Urinary bladder (tissue), 4 donors: ENCODE data around the gene MESP2. TPM values are rescaled to one million over a fixed set of nuclear protein-coding genes. Genes with fewer than 3 reads are reported as not detected.

ENCODE experiments used
- DNase-seq: peaks from one replicate; pipeline ENCODE4 v3.0.0-alpha.2; 2015; ENCODE audit errors: extremely low spot score
- H3K27ac ChIP-seq: one replicate; pipeline ENCODE4 v1.5.1; 2013; ENCODE audit warnings: low read depth, mild to moderate bottlenecking, moderate library complexity
- H3K36me3 ChIP-seq: one replicate; pipeline ENCODE4 v1.6.1; 2013; ENCODE audit warnings: mild to moderate bottlenecking, moderate library complexity; ENCODE audit not compliant: insufficient read depth
- H3K4me1 ChIP-seq: one replicate; pipeline ENCODE4 v1.6.1; 2013; ENCODE audit warnings: mild to moderate bottlenecking, moderate library complexity; ENCODE audit not compliant: insufficient read depth
- H3K4me3 ChIP-seq: one replicate; pipeline ENCODE4 v1.5.1; 2013; ENCODE audit warnings: low read depth, low read length
- WGBS: extraction: QIAGEN DNeasy Blood & Tissue Kit; methylation state at CpG from one replicate; pipeline ENCODE4 v1.1.7; 2013; 5-methylcytosine and 5-hydroxymethylcytosine counted together
- polyA plus RNA-seq: library from polyadenylated mRNA; stranded (reverse); fragments of 200-250 nt; gene quantifications from one replicate; pipeline ENCODE4 v1.2.3, GENCODE V29; 2013
- total RNA-seq: library from RNA; depleted of rRNA; stranded (reverse); fragments of >200 nt; gene quantifications from one replicate; pipeline ENCODE4 v1.2.3, GENCODE V29; 2014
- donor health status: healthy with polysubstance abuse.
- donor health status: healthy.

Gene MESP2
- total and polyA plus RNA-seq, 2 donors: 0.10 TPM; not detected in 1

DNA sequence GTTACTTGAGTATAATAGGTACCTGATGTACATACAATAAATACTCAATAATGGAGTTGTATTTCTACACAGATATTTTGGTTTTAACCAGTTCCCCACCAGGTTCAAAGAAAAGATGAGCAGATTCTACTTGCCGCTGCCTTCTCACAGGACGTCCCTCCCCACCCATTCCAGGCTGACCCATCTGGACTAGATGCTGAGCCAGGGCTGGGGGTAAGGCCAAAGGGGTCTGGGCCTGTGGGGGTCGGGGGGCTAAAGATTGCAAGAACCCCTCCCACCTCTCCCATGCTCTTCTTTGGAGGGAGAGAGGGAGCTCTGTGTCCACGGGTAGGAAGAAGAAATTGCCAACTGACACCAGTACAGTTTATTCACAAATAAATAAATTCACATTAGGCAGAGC, 26.6 kb upstream of the MESP2 start:
- Histone ChIP-seq H3K4me1 (no peaks in the 10 kb centered on the region), H3K4me3 (no peak overlapping the region), H3K27ac (no peak overlapping the region), H3K36me3 (no peaks in the 10 kb centered on the region)
- 65% methylated on average over 4 of the region's 4 CpGs for WGBS
- no peak for DNase-seq

DNA sequence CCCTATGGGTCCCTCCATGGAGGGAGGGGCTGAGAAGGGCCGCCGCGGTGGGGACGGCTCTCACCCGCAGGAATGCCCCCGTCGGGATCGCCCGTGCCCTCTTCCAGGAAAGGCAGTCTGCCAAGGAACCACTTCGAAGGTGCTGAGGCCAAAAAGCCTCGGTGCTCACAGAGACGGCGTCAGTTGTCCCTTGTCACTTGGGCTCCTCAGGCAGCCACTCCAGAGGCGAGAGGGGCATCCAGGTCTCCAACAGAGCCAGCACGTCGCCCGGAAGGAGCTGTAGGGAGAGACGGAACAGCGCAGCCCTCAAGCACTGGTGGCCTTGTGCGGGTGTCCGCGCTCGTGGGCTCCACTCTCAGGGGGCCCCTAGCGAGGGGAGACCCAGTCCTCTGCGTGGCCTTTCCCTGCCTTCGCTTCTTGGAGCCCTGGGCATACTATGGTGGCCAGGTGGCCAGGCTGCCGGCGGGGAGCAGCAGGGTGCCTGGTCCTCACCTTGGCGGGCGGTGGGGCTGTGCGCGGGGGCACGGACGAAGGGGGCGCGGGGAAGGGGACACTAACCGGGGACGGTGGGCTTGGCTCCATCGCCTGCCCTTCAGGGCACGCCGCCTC, 26.1 kb upstream of the MESP2 start:
- Histone ChIP-seq H3K27ac (no peak overlapping the region), H3K4me1 (no peaks in the 10 kb centered on the region), H3K36me3 (no peaks in the 10 kb centered on the region), H3K4me3 (peak overlapping the region; percentile 61)
- WGBS: 5% methylated on average over 41 of the region's 41 CpGs
- DNase-seq: no peak

DNA sequence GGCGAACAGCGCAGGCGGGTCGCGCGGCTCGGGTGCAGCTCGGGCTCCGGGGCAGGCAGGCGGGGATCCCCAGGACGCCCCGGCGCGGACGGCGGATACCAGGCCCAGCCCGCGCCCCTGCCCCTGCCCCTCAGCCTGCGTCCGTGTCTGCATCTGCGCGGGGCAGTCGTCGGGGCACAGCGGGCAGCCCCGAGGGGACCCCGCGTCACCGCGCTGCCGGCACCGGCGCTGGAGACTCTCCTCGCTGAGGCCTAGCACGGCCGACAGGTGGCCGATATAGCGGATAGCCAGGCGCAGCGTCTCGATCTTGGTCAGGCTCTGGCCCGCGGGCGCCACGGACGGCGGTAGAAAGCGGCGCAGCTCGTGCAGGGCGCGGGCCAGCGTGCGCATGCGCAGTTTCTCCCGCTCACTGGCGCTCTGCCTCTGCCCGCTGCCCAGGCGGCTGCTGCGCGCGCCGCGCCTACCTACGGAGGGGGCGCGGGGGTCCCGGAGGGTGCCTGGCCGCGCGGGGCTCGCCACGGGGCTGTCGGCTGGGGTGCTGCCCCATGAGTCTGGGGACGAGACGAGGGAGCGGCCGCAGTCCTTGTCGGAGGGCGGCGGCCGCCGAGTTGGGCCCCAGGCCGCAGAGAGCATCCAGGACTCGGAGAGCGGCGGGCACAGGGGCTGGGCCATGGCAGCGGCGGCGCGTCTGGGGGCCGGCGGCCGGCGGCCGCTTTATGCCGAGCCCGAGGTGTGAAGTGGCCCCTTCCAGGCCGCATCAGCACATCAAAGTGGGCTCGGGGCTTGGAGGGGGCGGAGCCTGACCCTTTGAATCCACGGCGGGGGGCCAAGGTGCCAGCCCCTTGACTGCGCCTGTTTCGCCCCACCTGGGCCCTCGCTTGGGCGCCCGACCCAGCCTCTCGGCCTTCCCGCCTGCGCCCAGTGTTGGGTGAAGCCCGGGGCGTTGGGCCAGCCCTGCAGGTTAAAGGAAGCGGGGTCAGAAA, 25.3 kb upstream of the MESP2 start, which contains the start of gene MESP1:
TSS of gene MESP1 (minus strand) at position 690 of the 983 bp plus-strand sequence. CDS start at position 672, 18 bp downstream.
- Histone ChIP-seq H3K4me3 (peak within 1 kb of the TSS; percentile 61), H3K27ac (no peak within 1 kb of the TSS), H3K36me3 (no peaks in the 10 kb centered on the region), H3K4me1 (no peaks in the 10 kb centered on the region)
- peak; percentile 66 for DNase-seq
- 2% methylated on average over 114 of the region's 114 CpGs for WGBS

- 87% methylated on average over 5 of the region's 5 CpGs for WGBS
- H3K4me1 ChIP-seq: no peaks in the 10 kb centered on the region
- H3K4me3 ChIP-seq: no peak overlapping the region
- H3K36me3 ChIP-seq: no peaks in the 10 kb centered on the region
- no peak overlapping the region for H3K27ac ChIP-seq
- DNase-seq: no peak
Observed at GRCh38 chr15:89751748-89752147, 24.4 kb upstream of the MESP2 start.

GRCh38 chr15:89753855-89754254, 22.3 kb upstream of the MESP2 start:
- 84% methylated on average over 7 of the region's 7 CpGs for WGBS

GRCh38 chr15:89754361-89755154, 21.6 kb upstream of the MESP2 start:
- DNase-seq: no peak
- Histone ChIP-seq H3K27ac (no peak overlapping the region), H3K4me3 (no peak overlapping the region), H3K36me3 (no peaks in the 10 kb centered on the region), H3K4me1 (no peaks in the 10 kb centered on the region)
- WGBS: 62% methylated on average over 8 of the region's 8 CpGs

More at GRCh38 chr15:89753855-89754254, 22.3 kb upstream of the MESP2 start:
- DNase-seq: no peak
- Histone ChIP-seq H3K4me3 (no peak overlapping the region), H3K36me3 (no peaks in the 10 kb centered on the region), H3K4me1 (no peaks in the 10 kb centered on the region), H3K27ac (no peak overlapping the region)

DNA sequence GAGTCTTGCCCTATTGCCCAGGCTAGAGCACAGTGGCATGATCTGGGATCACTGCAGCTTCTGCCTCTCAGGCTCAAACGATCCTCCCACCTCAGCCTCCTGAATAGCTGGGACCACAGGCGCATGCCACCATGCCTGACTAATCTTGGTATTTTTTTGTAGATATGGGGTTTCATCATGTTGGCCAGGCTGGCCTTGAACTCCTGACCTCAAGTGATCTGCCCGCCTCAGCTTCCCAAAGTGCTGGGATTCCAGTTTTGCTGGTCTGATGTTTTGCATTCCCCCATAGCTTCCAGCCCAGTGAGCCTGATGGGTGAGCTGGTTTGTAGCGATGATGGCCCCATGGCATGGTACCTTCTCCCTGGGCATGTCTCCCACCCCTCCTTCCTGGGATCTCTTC, 20.4 kb upstream of the MESP2 start:
- Histone ChIP-seq H3K27ac (no peak overlapping the region), H3K4me3 (no peak overlapping the region), H3K4me1 (no peaks in the 10 kb centered on the region), H3K36me3 (no peaks in the 10 kb centered on the region)
- 92% methylated on average over 4 of the region's 4 CpGs for WGBS
- DNase-seq: no peak

- H3K4me3 ChIP-seq: no peak overlapping the region
- peak; percentile 35 for DNase-seq
- H3K36me3 ChIP-seq: no peaks in the 10 kb centered on the region
- H3K4me1 ChIP-seq: no peaks in the 10 kb centered on the region
- WGBS: 64% methylated on average over 7 of the region's 7 CpGs
- no peak overlapping the region for H3K27ac ChIP-seq
Observed at GRCh38 chr15:89756897-89757296, 19.2 kb upstream of the MESP2 start.

GRCh38 chr15:89758283-89758682, 17.8 kb upstream of the MESP2 start:
- H3K4me1 ChIP-seq: no peaks in the 10 kb centered on the region

DNA sequence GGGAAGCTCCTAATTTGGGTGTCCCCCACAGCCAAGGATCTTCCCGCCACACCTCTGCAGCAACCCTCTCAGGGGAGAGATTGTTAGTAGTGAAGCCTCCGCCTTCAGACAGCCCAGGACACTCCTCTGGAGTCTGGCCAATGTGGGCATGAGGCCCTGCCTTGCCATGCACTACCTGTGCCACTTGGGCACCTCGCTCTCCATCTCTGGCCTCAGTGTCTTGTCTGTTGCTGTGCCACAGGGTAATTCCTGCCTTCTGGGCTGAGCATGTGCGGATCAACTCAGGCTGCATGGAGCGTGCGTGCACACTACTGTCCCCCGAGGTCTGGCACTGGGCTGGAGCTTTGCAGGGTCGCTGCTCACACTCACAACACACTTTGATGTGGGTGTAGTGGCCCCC, 17.2 kb upstream of the MESP2 start:
- no peak for DNase-seq
- WGBS: 92% methylated on average over 8 of the region's 8 CpGs

More at GRCh38 chr15:89758283-89758682, 17.8 kb upstream of the MESP2 start:
- WGBS: 86% methylated on average over 8 of the region's 8 CpGs
- no peak for DNase-seq
- H3K36me3 ChIP-seq: no peaks in the 10 kb centered on the region
- H3K4me3 ChIP-seq: no peak overlapping the region
- no peak overlapping the region for H3K27ac ChIP-seq

DNA sequence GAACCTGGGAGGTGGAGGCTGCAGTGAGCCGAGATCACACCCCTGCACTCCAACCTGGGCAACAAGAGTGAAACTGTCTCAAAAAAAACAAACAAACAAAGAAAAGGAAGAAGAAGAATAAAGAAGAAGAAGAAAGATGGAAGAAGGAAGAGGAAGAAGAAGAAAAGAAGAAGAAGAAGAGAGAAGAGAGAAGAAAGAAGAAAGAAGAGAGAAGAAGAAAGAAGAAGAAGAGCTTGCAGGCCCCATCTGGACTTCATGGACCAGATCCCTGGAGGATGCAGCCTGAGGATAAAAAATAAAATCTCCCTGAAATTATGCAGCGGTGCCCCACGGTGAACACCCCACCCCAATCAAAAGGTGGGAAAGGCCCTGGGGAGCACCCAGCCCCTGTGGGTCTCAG, 16.3 kb upstream of the MESP2 start:
- Histone ChIP-seq H3K4me1 (no peaks in the 10 kb centered on the region), H3K27ac (no peak overlapping the region), H3K36me3 (no peaks in the 10 kb centered on the region), H3K4me3 (no peak overlapping the region)
- DNase-seq: no peak
- 86% methylated on average over 3 of the region's 3 CpGs for WGBS

More for the DNA sequence above, 17.2 kb upstream of the MESP2 start:
- Histone ChIP-seq H3K4me1 (no peaks in the 10 kb centered on the region), H3K27ac (no peak overlapping the region), H3K4me3 (no peak overlapping the region), H3K36me3 (no peaks in the 10 kb centered on the region)

DNA sequence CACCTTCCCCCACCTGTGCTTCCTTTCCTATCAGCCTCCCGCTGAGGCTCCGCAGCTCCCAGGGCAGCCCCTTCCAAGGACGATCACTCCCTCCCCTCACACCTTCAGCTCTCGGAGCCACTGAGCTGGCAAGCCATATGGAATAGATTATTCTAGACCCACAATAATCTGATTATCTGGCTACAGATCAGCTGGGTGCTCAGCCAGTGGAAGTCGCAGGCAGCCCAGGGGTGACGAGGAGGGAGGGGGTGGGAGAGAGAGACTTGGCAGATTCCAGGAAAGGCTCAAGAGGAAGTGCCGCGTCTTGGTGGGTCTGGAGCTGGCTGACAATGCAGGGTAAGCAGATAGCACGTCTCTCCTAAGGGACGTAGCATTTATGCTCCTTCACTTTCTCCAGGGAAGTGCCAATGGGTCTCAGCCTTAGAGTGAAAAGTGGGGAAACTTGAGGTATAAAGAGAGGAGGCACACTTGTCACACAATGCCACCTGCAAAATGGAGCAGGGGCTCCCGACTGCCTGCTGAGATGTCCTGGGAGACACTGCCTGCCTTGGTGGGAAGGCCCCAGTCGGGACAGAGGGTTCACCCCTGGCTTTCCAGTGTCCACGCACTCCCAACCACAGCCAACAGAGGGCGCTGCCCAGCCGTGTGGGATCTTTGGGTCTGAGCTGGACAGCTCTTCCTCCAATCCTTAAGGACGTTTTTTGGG, 15.7 kb upstream of the MESP2 start:
- DNase-seq: no peak
- no peak overlapping the region for H3K4me3 ChIP-seq
- no peaks in the 10 kb centered on the region for H3K36me3 ChIP-seq
- H3K27ac ChIP-seq: no peak overlapping the region
- 35% methylated on average over 16 of the region's 16 CpGs for WGBS
- H3K4me1 ChIP-seq: no peaks in the 10 kb centered on the region
